Measurements from ENCODE around the gene BRD3. TPM values are rescaled to one million over a fixed set of nuclear protein-coding genes. Genes with fewer than 3 reads are reported as not detected.

The BRD3 gene
- total RNA-seq, 1 donor from 2014 or later: 39.6 TPM

GRCh38 chr9:134007571-134007970 lies 60.3 kb downstream of the BRD3 start:
- Mint-ChIP-seq H3K27me3 (ENCODE audit: low read depth, unreplicated experiment) (peaks cover 26% of the 10 kb centered on the region), H3K9me3 (ENCODE audit: unreplicated experiment) (peaks cover 6% of the 10 kb centered on the region), H3K4me1 (ENCODE audit: low read depth, unreplicated experiment) (no peaks in the 10 kb centered on the region), H3K4me3 (ENCODE audit: unreplicated experiment) (no peak overlapping the region), H3K27ac (ENCODE audit: unreplicated experiment) (no peak overlapping the region), H3K36me3 (ENCODE audit: low read depth, unreplicated experiment) (no peaks in the 10 kb centered on the region)
- Histone ChIP-seq H3K9ac (ENCODE audit: low read length) (no peak overlapping the region), H4K20me1 (ENCODE audit: insufficient read depth, low read length) (no peaks in the 10 kb centered on the region), H3K4me3 (ENCODE audit: insufficient read depth, low read depth, low read length) (no peak overlapping the region), H3K9me3 (ENCODE audit: insufficient read depth, low read depth, low read length) (no peaks in the 10 kb centered on the region), H3K36me3 (ENCODE audit: insufficient read depth, low read length) (no peaks in the 10 kb centered on the region), H3K27me3 (ENCODE audit: insufficient read depth, low read length) (peaks cover 5% of the 10 kb centered on the region), H3K27ac (ENCODE audit: low read depth, low read length) (no peak overlapping the region), H3K4me1 (ENCODE audit: insufficient read depth, low read length) (no peaks in the 10 kb centered on the region), H3K4me2 (ENCODE audit: low read length) (no peak overlapping the region), H3K79me2 (ENCODE audit: insufficient read depth, low read length) (no peaks in the 10 kb centered on the region), H2AFZ (ENCODE audit: low read depth, low read length) (no peak overlapping the region)
- no peak for TF ChIP-seq EZH2 (IDR thresholded peaks at IDR 0.05; ENCODE audit: insufficient read depth, low read length)
- no peak for TF ChIP-seq CTCF (IDR thresholded peaks at IDR 0.05; ENCODE audit: insufficient read depth, low read depth, low read length)
- DNase-seq (ENCODE audit: low read depth): no peak
- no peak for FAIRE-seq

- Histone ChIP-seq H3K9ac (ENCODE audit: low read length) (no peak overlapping the region), H3K4me1 (ENCODE audit: insufficient read depth, low read length) (no peaks in the 10 kb centered on the region), H3K36me3 (ENCODE audit: insufficient read depth, low read length) (no peaks in the 10 kb centered on the region), H2AFZ (ENCODE audit: low read depth, low read length) (no peak overlapping the region), H3K27ac (ENCODE audit: low read depth, low read length) (no peak overlapping the region), H3K4me3 (ENCODE audit: insufficient read depth, low read depth, low read length) (no peak overlapping the region), H3K9me3 (ENCODE audit: insufficient read depth, low read depth, low read length) (no peaks in the 10 kb centered on the region), H3K79me2 (ENCODE audit: insufficient read depth, low read length) (no peaks in the 10 kb centered on the region), H3K27me3 (ENCODE audit: insufficient read depth, low read length) (peaks cover 5% of the 10 kb centered on the region), H4K20me1 (ENCODE audit: insufficient read depth, low read length) (no peaks in the 10 kb centered on the region), H3K4me2 (ENCODE audit: low read length) (no peak overlapping the region)
- Mint-ChIP-seq H3K27ac (ENCODE audit: unreplicated experiment) (no peak overlapping the region), H3K4me3 (ENCODE audit: unreplicated experiment) (no peak overlapping the region), H3K36me3 (ENCODE audit: low read depth, unreplicated experiment) (no peaks in the 10 kb centered on the region), H3K9me3 (ENCODE audit: unreplicated experiment) (peaks cover 9% of the 10 kb centered on the region), H3K4me1 (ENCODE audit: low read depth, unreplicated experiment) (no peaks in the 10 kb centered on the region), H3K27me3 (ENCODE audit: low read depth, unreplicated experiment) (peaks cover 31% of the 10 kb centered on the region)
- no peak for DNase-seq (ENCODE audit: low read depth)
- TF ChIP-seq CTCF (IDR thresholded peaks at IDR 0.05; ENCODE audit: insufficient read depth, low read depth, low read length) (no peak), EZH2 (IDR thresholded peaks at IDR 0.05; ENCODE audit: insufficient read depth, low read length) (no peak)
- FAIRE-seq: no peak
Observed at GRCh38 chr9:134007150-134007549, 60.7 kb downstream of the BRD3 start.

GRCh38 chr9:134005381-134005780 lies 62.4 kb downstream of the BRD3 start:
- Histone ChIP-seq H3K4me1 (ENCODE audit: insufficient read depth, low read length) (no peaks in the 10 kb centered on the region), H3K4me3 (ENCODE audit: insufficient read depth, low read depth, low read length) (no peak overlapping the region), H3K27ac (ENCODE audit: low read depth, low read length) (no peak overlapping the region), H2AFZ (ENCODE audit: low read depth, low read length) (no peak overlapping the region), H3K4me2 (ENCODE audit: low read length) (no peak overlapping the region), H3K79me2 (ENCODE audit: insufficient read depth, low read length) (no peaks in the 10 kb centered on the region), H3K9me3 (ENCODE audit: insufficient read depth, low read depth, low read length) (no peaks in the 10 kb centered on the region), H4K20me1 (ENCODE audit: insufficient read depth, low read length) (no peaks in the 10 kb centered on the region), H3K36me3 (ENCODE audit: insufficient read depth, low read length) (no peaks in the 10 kb centered on the region), H3K27me3 (ENCODE audit: insufficient read depth, low read length) (peaks cover 5% of the 10 kb centered on the region), H3K9ac (ENCODE audit: low read length) (no peak overlapping the region)
- peaks cover 38% of the 10 kb centered on the region for H3K27me3 Mint-ChIP-seq (ENCODE audit: low read depth, unreplicated experiment)
- no peak overlapping the region for H3K27ac Mint-ChIP-seq (ENCODE audit: unreplicated experiment)
- DNase-seq (ENCODE audit: low read depth): no peak
- H3K4me3 Mint-ChIP-seq (ENCODE audit: unreplicated experiment): no peak overlapping the region
- no peaks in the 10 kb centered on the region for H3K4me1 Mint-ChIP-seq (ENCODE audit: low read depth, unreplicated experiment)
- H3K9me3 Mint-ChIP-seq (ENCODE audit: unreplicated experiment): peaks cover 4% of the 10 kb centered on the region
- no peaks in the 10 kb centered on the region for H3K36me3 Mint-ChIP-seq (ENCODE audit: low read depth, unreplicated experiment)
- FAIRE-seq: no peak
- TF ChIP-seq CTCF (IDR thresholded peaks at IDR 0.05; ENCODE audit: insufficient read depth, low read depth, low read length) (no peak), EZH2 (IDR thresholded peaks at IDR 0.05; ENCODE audit: insufficient read depth, low read length) (no peak)

All from astrocyte (in vitro differentiated cells and primary cell).